GM19328 (cell line): Measurements from ENCODE around the gene GRIN2C.

ENCODE experiments used
- ATAC-seq: cut with Tn5 transposase; IDR thresholded peaks from one replicate; pipeline ENCODE4 v1.9.1; 2021; ENCODE audit warnings: mild to moderate bottlenecking, moderate library complexity; ENCODE audit not compliant: unreplicated experiment

GRIN2C gene

GRCh38 chr17:74864866-74865395, 5.2 kb upstream of the GRIN2C start:
- ATAC-seq: no peak

- ATAC-seq: no peak
Measured at GRCh38 chr17:74864297-74864865, 4.7 kb upstream of the GRIN2C start.

GRCh38 chr17:74863420-74864296, 4.0 kb upstream of the GRIN2C start:
- no peak for ATAC-seq

GRCh38 chr17:74862919-74863318, 3.2 kb upstream of the GRIN2C start:
- ATAC-seq: no peak

GRCh38 chr17:74862108-74862901, 2.6 kb upstream of the GRIN2C start:
- no peak for ATAC-seq

GRCh38 chr17:74861662-74862107, 2.0 kb upstream of the GRIN2C start:
- no peak for ATAC-seq

GRCh38 chr17:74860872-74861661, 1.4 kb upstream of the GRIN2C start:
- ATAC-seq: no peak

GRCh38 chr17:74860229-74860871, 665 bp upstream of the GRIN2C start:
- no peak for ATAC-seq

- ATAC-seq: no peak
Measured at GRCh38 chr17:74858672-74859458, 820 bp downstream of the GRIN2C start.

- no peak for ATAC-seq
Measured at GRCh38 chr17:74857191-74857590, 2.5 kb downstream of the GRIN2C start.

- no peak for ATAC-seq
Measured at GRCh38 chr17:74856112-74856511, 3.6 kb downstream of the GRIN2C start.

GRCh38 chr17:74855323-74855722, 4.4 kb downstream of the GRIN2C start:
- ATAC-seq: no peak

- ATAC-seq: no peak
Measured at GRCh38 chr17:74854792-74855191, 4.9 kb downstream of the GRIN2C start.

GRCh38 chr17:74853669-74854068, 6.0 kb downstream of the GRIN2C start:
- ATAC-seq: no peak

- no peak for ATAC-seq
Measured at GRCh38 chr17:74853048-74853397, 6.7 kb downstream of the GRIN2C start.

GRCh38 chr17:74852237-74853047, 7.2 kb downstream of the GRIN2C start:
- ATAC-seq: no peak

- ATAC-seq: no peak
Measured at GRCh38 chr17:74851612-74852236, 8.0 kb downstream of the GRIN2C start.

GRCh38 chr17:74850914-74851313, 8.8 kb downstream of the GRIN2C start:
- ATAC-seq: no peak
